Right ventricle myocardium inferior (tissue), 1 donor: ENCODE data around the gene NAT10. TPM values are rescaled to one million over a fixed set of nuclear protein-coding genes. Genes with fewer than 3 reads are reported as not detected.

Experiments used
- ATAC-seq: fragments of 200-7000 bp; cut with Tn5 transposase; one replicate; pipeline ENCODE4 v1.9.1; 2020; ENCODE audit warnings: mild to moderate bottlenecking, moderate library complexity
- DNase-seq: peaks from one replicate; pipeline ENCODE4 v3.0.0; 2021; ENCODE audit errors: missing footprints
- intact Hi-C: fragments of 100-400 bp; cut with DNase I; formaldehyde crosslinking; loops from one replicate; pipeline ENCODE4 v1.11.0; 2022
- total RNA-seq: library from RNA; stranded (reverse); fragmentation: NEBNext Ultra II Directional; extraction: Animal tissue kit (Norgen Biotek cat#: 25700); gene quantifications from one replicate; pipeline ENCODE4 v1.2.1, GENCODE V29; 2021
- donor health status: DM: no; HTN: yes; CAD: no; lungs with severe emphysema.

NAT10 gene
- total RNA-seq, 1 donor from 2014 or later = 22.8 TPM

GRCh38 chr11:34161361-34161760, 55.9 kb downstream of the NAT10 start:
- intact Hi-C loops = no loop called here
- DNase-seq (no peak), ATAC-seq (no peak)

- ATAC-seq = no peak
- intact Hi-C loops = no loop called here
- no peak for DNase-seq
Observed at GRCh38 chr11:34161812-34162492, 56.5 kb downstream of the NAT10 start.

GRCh38 chr11:34162493-34162820, 57.0 kb downstream of the NAT10 start:
- no peak for ATAC-seq
- DNase-seq = no peak
- intact Hi-C loops = no loop called here

GRCh38 chr11:34162856-34163255, 57.4 kb downstream of the NAT10 start:
- DNase-seq (no peak), ATAC-seq (no peak)
- intact Hi-C loops = no loop called here

GRCh38 chr11:34165121-34165520, 59.7 kb downstream of the NAT10 start:
- intact Hi-C loops = no loop called here
- DNase-seq (no peak), ATAC-seq (no peak)

GRCh38 chr11:34165786-34166555, 60.5 kb downstream of the NAT10 start:
- DNase-seq = no peak
- intact Hi-C loops = no loop called here
- no peak for ATAC-seq

GRCh38 chr11:34166806-34167740, 61.6 kb downstream of the NAT10 start:
- DNase-seq = no peak
- intact Hi-C loops = no loop called here
- ATAC-seq = no peak

- DNase-seq = no peak
- ATAC-seq = no peak
- intact Hi-C loops = no loop called here
Observed at GRCh38 chr11:34167961-34168360, 62.5 kb downstream of the NAT10 start.

- DNase-seq = no peak
- intact Hi-C loops = no loop called here
- no peak for ATAC-seq
Observed at GRCh38 chr11:34168642-34169420, 63.4 kb downstream of the NAT10 start.

- ATAC-seq = no peak
- DNase-seq = no peak
- intact Hi-C loops = loop anchor here (10.0 kb wide), 1 partner anchor 325 kb away; no protein-coding TSS in a partner anchor
Observed at GRCh38 chr11:34169686-34170085, 64.3 kb downstream of the NAT10 start.

- ATAC-seq = no peak
- intact Hi-C loops = loop anchor here (10.0 kb wide), 1 partner anchor 322 kb away; no protein-coding TSS in a partner anchor
- no peak for DNase-seq
Observed at GRCh38 chr11:34173050-34173449, 67.6 kb downstream of the NAT10 start.

- intact Hi-C loops = loop anchor here (1.0 to 10.0 kb wide), 3 partner anchors 177 to 320 kb away; no protein-coding TSS in a partner anchor
- DNase-seq (peak; percentile 93), ATAC-seq (peak; percentile 99)
Observed at GRCh38 chr11:34174412-34175041, 69.1 kb downstream of the NAT10 start.

- ATAC-seq = no peak
- intact Hi-C loops = loop anchor here (10.0 kb wide), 1 partner anchor 319 kb away; no protein-coding TSS in a partner anchor
Observed at GRCh38 chr11:34175284-34176019, 70.0 kb downstream of the NAT10 start.

GRCh38 chr11:34176751-34177209, 71.4 kb downstream of the NAT10 start:
- intact Hi-C loops = loop anchor here (10.0 kb wide), 1 partner anchor 318 kb away; no protein-coding TSS in a partner anchor
- no peak for ATAC-seq
- DNase-seq = no peak

More at GRCh38 chr11:34175284-34176019, 70.0 kb downstream of the NAT10 start:
- DNase-seq = no peak

- intact Hi-C loops = loop anchor here (10.0 kb wide), 1 partner anchor 316 kb away; no protein-coding TSS in a partner anchor
Observed at GRCh38 chr11:34178209-34178821, 72.9 kb downstream of the NAT10 start.

GRCh38 chr11:34179026-34179675, 73.7 kb downstream of the NAT10 start:
- ATAC-seq (no peak), DNase-seq (no peak)
- intact Hi-C loops = loop anchor here (10.0 kb wide), 1 partner anchor 316 kb away; no protein-coding TSS in a partner anchor

More at GRCh38 chr11:34178209-34178821, 72.9 kb downstream of the NAT10 start:
- no peak for ATAC-seq
- DNase-seq = no peak
